HL-60 (cell line): ENCODE data around the gene RCL1.

Experiments
- DNase-seq, 2 experiments: peaks; one replicate each; pipeline ENCODE4 v3.0.0-alpha.2; 2010 to 2020; ENCODE audit warnings: low read depth in 1 of 2, low spot score in 1 of 2
- H3K27ac ChIP-seq: fragments of 250-450 bp; sonication (Bioruptor Pico); replicated peaks from 2 replicates; pipeline ENCODE4 v1.5.1; 2020; ENCODE audit warnings: mild to moderate bottlenecking, moderate library complexity
- H3K27me3 ChIP-seq: fragments of 250-450 bp; sonication (Bioruptor Pico); 2 replicates; pipeline ENCODE4 v1.5.1; 2021; ENCODE audit warnings: mild to moderate bottlenecking, moderate library complexity; ENCODE audit not compliant: insufficient read depth, poor library complexity, severe bottlenecking
- H3K4me3 ChIP-seq: replicated peaks from 2 replicates; pipeline ENCODE4 v1.5.1; 2011; ENCODE audit warnings: mild to moderate bottlenecking, control low read depth, low read length; ENCODE audit not compliant: insufficient read depth
- CTCF ChIP-seq: IDR thresholded peaks from one replicate; pipeline ENCODE4 v1.5.1; 2011; ENCODE audit warnings: low read length, control low read depth, inconsistent platforms; ENCODE audit not compliant: insufficient read depth
- GABPA ChIP-seq: IDR thresholded peaks from 2 replicates; pipeline ENCODE4 v1.6.1; 2012; ENCODE audit warnings: low read depth
- POLR2AphosphoS5 ChIP-seq: IDR thresholded peaks from 2 replicates; pipeline ENCODE4 v1.6.1; 2012; ENCODE audit warnings: low read depth
- REST ChIP-seq: IDR thresholded peaks from 2 replicates; pipeline ENCODE4 v1.6.1; 2012; ENCODE audit warnings: low read depth; ENCODE audit not compliant: insufficient replicate concordance
- SPI1 ChIP-seq: IDR thresholded peaks from 2 replicates; pipeline ENCODE4 v1.6.1; 2012; ENCODE audit warnings: low read depth, mild to moderate bottlenecking, borderline replicate concordance

RCL1 gene

GRCh38 chr9:4831119-4831518, 38.4 kb downstream of the RCL1 start:
- Histone ChIP-seq H3K27ac (no peak overlapping the region), H3K4me3 (no peak overlapping the region), H3K27me3 (no peaks in the 10 kb centered on the region)
- DNase-seq: no peak
- TF ChIP-seq GABPA (no peak), POLR2AphosphoS5 (no peak), SPI1 (no peak), CTCF (no peak), REST (no peak)

DNA sequence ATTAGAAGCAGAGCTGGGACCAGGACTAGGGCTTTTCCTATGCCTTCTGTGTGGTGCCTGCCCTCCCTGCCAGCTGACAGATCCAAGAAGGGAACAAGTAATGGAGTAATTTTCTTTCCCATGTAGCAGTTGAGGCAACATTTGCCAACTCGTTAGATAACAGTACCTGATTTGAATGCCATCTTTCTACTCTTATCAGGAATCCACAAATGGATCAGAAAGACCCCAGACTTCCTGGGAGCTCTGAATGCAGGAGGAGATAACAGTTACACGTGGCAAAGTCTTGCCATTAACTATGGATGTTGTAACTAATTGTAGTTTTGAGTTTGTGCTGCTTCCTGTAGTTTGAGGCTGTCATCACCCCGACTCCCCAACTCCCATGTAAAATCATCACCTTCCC, 39.2 kb downstream of the RCL1 start:
- H3K27ac ChIP-seq: no peak overlapping the region
- TF ChIP-seq POLR2AphosphoS5: no peak
- no peak for TF ChIP-seq REST
- TF ChIP-seq SPI1: no peak
- no peak for TF ChIP-seq CTCF
- TF ChIP-seq GABPA: no peak
- DNase-seq: no peak

GRCh38 chr9:4832786-4833579, 40.2 kb downstream of the RCL1 start:
- Histone ChIP-seq H3K27ac (no peak overlapping the region), H3K27me3 (no peaks in the 10 kb centered on the region), H3K4me3 (no peak overlapping the region)
- no peak for TF ChIP-seq POLR2AphosphoS5
- no peak for TF ChIP-seq SPI1
- TF ChIP-seq CTCF: no peak
- DNase-seq: no peak

More for the DNA sequence above, 39.2 kb downstream of the RCL1 start:
- Histone ChIP-seq H3K27me3 (no peaks in the 10 kb centered on the region), H3K4me3 (no peak overlapping the region)
